Articular chondrocyte of knee joint (primary cell): ENCODE measurements around the gene MBLAC1. TPM values are rescaled to one million over a fixed set of nuclear protein-coding genes. Genes with fewer than 3 reads are reported as not detected.

Experiments used
- small RNA-seq: library from RNA; depleted of rRNA; stranded (forward); fragments of <200 nt; gene quantifications from one replicate; pipeline ENCODE3, GENCODE V24; 2012
- total RNA-seq: library from RNA; depleted of rRNA; stranded (reverse); fragments of >200 nt; gene quantifications from 2 replicates; pipeline ENCODE4 v1.2.3, GENCODE V29; 2012

The MBLAC1 gene, protein sequence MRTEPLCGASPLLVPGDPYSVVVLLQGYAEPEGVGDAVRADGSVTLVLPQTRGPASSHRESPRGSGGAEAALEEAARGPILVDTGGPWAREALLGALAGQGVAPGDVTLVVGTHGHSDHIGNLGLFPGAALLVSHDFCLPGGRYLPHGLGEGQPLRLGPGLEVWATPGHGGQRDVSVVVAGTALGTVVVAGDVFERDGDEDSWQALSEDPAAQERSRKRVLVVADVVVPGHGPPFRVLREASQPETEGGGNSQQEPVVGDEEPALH
- total RNA-seq = 1.2 and 2.0 TPM in 2 replicates

DNA sequence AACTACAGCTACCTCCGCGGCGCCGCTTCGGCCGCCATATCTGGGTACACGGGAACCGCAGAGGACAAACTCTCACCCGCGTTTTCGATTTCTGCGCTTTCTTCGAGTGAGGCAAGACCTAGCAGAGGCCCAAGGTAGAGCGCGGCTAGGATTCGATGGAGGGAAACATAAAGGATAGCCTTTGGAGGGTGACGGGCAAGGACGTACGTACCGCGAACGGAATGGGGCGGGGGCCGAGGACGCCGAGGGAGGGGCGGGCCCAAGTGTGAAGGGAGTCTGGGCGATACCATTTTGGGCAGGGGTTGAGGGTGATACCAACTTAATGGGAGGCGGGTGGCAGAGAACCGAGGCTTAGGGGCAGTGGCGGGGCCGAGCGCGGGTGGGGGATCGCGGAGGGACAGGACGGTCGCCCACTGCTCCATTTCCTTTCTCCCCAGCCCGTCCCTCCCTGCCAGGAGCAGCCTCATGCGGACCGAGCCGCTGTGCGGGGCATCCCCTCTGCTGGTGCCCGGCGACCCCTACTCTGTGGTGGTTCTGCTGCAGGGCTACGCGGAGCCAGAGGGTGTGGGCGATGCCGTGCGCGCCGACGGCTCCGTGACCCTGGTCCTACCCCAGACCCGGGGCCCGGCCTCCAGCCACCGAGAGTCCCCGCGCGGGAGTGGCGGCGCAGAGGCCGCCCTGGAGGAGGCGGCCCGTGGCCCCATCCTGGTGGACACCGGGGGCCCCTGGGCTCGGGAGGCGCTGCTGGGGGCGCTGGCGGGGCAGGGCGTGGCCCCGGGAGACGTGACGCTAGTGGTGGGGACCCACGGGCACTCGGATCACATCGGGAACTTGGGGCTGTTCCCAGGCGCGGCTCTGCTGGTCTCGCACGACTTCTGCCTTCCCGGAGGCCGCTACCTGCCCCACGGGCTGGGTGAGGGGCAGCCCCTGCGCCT, at the start of gene MBLAC1:
Gene MBLAC1, plus strand, starts transcription at position 37 of the 935 bp plus-strand sequence. Its CDS starts 429 bp downstream, at position 466.

DNA sequence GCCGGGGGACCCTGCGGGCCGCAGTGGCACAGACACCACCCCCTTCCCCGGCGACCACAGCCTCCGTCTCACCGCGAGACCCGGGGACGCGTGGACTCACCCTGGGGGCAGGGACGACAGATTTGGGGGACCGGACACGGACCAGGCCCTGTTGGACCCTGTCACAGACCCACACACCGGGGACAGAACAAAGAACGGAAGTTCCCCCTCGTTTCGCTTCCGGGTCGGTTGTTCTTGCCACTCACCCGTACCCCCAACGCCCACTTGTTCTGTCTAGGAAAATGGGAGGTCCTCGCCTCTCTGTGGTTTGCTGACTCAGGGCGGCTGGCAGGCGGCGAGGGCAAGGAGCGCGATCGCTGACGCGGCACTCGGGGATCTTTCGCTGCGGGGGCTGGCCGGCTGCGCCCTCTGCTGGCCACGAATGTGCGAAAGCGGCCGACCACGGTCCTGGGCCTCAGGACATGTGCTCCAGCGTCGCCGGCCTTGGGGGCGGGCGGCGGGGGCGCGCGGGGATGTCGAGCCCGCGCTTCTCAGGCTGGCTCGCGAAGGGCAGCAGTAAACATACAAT, 45.1 kb upstream of the MBLAC1 start, which contains the start of gene ZNF3:
Gene ZNF3, minus strand, starts transcription at position 189 of the 568 bp plus-strand sequence. CDS start 4,366 bp downstream, outside the sequence.

DNA sequence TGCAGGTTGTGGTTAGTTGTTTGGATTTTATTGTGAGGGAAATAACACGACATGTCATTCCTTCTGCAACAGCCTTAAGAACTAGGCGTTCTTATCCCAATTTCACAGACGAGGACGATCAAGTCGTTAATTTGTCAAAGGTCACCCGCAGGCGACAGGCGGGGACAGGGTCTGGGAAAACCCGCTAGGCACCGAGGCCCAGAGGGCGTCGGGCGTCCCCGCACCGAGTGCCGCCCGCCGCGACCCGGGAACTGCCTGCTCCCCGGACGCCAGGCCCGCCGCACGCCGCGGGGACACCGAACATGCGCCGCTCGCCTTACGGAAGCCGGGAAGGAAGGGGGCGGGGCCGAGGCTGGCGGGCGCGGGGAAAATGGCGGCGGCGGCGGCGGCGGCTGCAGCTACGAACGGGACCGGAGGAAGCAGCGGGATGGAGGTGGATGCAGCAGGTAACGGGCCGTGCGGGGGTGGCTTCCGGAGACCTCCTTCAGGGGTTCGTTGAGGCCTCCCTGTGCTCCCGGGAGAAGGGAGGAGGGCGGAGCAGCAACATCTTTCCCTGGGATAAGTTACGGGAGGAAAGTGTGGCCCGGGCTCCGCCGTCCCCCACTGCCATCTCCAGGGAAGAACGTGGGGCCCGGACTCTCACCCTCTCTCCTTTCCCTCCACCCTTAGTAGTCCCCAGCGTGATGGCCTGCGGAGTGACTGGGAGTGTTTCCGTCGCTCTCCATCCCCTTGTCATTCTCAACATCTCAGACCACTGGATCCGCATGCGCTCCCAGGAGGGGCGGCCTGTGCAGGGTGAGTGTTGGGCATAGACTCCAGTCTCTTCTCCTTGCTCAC, 37.9 kb upstream of the MBLAC1 start, which contains the start of gene COPS6:
Gene COPS6, plus strand, starts transcription at position 349 of the 837 bp plus-strand sequence. Its CDS starts 22 bp downstream, at position 371.

DNA sequence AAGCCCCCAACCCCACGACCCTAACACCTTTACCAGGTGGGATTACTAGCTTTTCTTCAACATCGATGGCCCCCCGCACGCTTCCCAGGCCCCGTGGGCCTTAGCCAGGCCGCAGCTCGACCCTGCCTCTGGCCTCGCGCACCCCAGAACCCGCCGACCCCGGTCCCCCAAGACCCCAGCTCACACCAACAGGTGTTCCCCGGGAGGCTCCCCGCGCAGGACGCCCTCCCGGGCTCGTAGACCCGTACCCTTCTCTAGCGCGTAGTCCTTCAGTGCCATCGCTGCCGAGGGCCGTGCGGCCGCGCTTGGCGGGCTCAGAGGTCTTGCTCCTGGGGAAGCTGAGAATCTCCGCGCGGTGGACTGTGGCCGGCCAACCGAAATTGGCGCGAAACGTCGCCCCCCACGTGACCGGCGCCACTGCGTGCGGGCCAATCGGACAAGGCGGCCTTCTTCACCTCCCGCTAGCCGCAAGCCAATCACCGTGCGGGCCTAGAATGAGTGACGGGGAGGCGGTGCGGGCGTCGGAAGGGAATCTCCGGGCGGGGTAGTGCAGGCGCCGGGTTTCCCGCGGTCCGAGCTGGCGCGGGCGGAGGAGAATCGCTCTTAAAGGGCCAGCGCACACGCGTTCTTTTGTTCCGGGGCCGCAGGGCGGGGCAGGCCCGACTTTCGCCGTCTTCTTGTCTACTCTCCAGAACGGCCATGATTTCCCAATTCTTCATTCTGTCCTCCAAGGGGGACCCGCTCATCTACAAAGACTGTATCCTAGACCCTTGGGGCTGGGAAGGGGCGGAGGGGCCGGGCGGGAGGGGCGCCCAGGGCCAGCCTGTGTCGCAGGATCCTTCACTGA, 25.5 kb upstream of the MBLAC1 start, which contains the start of the genes AP4M1 and MCM7:
Gene AP4M1, plus strand, starts transcription at position 628 of the 847 bp plus-strand sequence. Its CDS starts 72 bp downstream, at position 700.
Gene MCM7, minus strand, starts transcription at position 382 of the 847 bp plus-strand sequence. Its CDS starts 103 bp downstream, at position 279.

DNA sequence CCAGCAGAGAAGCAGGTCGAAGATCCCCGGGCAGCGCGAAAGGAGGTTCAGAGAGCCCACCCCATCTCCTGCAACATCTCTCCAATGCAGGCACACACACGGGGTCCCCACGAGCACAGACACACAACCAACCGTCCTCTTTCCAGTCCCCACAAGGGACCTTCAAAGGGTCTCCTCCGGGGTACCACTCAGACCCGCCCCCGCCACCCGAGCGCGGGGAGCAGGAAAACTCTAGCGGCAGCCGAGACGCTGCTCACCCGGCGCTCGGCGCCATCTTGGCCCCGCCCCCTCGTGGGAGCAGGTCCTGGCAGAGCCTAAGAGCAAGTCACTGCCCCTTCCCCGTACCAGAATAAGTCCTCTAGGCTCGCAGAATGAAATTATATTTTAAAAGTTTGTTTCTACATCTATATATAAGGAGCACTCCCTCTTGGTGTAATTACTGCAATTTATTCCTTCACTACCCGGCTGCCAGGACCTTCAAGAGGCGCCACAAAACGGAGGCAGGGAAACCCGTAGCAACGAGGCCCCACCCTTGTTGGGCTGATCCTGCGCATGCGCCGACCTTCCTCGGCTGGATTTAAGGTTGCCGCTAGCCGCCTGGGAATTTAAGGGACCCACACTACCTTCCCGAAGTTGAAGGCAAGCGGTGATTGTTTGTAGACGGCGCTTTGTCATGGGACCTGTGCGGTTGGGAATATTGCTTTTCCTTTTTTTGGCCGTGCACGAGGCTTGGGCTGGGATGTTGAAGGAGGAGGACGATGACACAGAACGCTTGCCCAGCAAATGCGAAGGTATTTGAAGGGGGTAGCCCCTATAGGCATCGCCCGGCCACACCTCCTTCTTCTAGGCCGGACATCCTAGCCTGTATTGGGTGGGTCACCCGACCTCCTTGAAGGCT, 7.4 kb upstream of the MBLAC1 start, which contains the start of the genes CNPY4 and TAF6:
Gene CNPY4, plus strand, starts transcription at position 563 of the 898 bp plus-strand sequence. Its CDS starts 111 bp downstream, at position 674.
Gene TAF6, minus strand, starts transcription at position 287 of the 898 bp plus-strand sequence. CDS start 5,149 bp downstream, outside the sequence.

DNA sequence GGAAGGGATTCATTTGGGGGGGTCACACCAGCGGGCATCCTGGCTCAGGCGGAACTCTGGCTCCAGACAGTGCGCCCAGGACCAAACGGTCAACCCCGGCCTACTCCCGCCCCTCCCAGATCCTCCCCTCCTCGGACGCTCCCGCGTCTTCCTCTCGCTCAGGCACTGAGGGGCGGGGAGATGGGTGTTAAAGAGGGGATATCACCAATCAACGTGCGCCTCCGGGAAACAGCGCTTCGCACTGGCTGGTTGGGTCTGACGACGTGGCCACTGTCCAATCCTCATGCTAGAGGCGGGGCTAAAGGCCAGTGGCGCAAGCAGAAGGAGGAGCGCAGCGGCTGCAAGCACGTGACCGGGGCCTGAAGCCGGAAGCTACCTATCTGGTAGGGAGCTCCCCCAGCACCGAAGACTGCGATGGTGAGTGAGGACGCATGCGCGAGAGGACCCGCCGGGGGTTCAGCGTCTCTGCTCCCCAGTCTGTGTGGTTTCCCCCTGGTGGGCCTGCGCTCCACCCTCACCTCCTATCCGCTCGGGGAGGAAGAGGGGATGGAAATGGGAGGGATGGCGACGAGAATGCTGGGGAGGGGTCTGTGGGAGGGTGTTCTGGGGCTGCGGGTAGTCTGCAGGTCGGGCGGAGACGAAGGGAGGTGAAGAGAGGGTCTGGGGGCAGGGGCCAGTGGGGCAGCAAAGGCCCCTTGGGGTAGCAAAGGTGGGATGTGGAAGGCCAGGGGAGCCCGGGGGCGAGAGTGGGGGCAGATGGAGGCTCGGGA, 22.0 kb downstream of the MBLAC1 start, which contains the start of gene LAMTOR4:
Gene LAMTOR4, plus strand, starts transcription at position 360 of the 770 bp plus-strand sequence. Its CDS starts 55 bp downstream, at position 415.

DNA sequence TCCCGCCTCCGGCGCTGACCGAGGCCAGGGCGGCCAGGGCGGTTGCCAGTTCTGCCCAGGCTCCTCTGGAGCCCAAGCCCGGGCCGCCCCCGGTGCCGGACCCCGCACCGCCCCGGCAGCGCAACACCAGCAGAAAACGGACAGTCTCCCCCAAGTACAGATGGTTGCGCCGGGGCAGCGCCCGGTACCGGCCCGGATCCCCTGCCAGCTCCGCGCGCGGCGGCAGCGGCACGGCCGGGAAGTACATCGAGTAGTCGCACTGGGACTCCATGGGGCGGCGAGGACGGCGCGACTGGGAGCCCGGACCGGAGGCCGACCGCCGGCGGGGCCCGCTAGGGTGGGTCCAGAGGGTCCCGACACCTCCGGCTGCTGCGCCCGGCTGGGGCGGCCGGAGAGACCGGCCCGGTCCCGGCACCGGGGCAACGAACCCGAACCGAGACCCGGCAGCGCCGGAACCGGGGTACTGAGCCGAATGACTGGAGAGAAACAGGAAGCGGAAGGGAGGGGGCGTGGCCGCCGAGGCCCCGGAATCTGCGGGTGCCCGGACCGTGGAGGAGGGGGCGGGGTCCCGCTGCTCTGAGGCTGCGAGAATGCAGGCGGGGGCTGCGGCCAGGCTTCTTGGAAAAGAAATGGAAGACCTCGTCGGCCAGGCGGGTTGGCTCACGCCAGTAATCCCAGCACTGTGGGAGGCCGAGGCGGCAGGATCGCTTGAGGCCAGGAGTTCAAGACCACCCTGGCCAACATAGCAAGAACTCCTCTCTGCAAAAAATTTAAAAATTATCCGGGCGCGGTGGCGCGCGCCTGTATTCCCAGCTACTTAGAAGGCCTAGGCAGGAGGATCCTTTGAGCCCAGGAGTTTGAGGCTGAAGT, 31.7 kb downstream of the MBLAC1 start, which contains the start of gene TRAPPC14:
Gene TRAPPC14, minus strand, starts transcription at position 495 of the 870 bp plus-strand sequence. Its CDS starts 224 bp downstream, at position 271.

DNA sequence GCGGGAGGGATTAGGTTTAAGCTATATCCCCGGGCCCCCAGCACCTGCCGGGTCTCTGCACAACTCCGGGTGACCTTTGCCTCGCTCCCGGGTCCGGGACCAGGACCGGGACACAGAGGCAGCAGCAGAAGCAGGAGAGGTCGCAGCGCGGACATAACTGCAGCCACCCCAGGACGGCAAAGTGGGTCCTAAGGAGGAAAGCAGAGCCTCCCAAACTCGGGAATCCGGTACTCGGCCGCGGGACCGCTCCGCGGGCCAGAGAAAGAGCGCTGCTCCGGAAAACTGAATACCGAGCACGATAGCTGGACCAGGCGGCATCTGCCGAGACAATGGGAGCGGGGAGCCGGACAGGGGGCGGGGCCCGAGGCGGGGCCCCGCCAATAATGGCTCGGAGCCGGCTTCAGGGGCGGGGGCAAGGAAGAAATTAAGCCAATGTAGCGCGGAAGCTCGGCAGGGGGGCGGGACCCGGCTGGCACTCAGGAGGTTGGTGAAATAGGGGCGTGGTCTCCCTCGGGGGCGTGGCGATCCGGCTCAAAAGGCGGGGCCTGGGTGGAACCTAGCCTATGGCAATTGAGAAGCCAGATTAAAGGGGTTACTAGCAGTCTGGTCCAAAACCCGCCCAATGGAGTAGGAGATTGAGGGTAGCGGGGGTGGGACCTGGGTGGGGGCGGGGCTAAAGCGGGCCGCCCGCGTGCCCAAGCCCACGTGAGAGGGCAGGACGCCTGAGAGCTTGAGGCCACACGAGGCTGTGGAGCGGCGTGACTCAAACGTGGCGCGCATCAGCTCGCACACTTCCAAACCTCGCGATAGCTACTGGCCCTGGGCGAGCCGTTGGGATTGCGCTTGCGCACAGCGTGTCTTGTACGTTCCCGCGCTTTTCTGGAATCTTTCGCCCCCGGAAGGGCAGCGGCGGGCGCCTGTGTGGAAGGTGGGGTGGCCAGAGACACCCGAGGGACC, 50.6 kb downstream of the MBLAC1 start, which contains the start of the genes GPC2 and STAG3:
Gene GPC2, minus strand, starts transcription at position 337 of the 957 bp plus-strand sequence. Its CDS starts 182 bp downstream, at position 155.
Gene STAG3, plus strand, starts transcription at position 874 of the 957 bp plus-strand sequence. CDS start 2,639 bp downstream, outside the sequence.

Small RNAs within 50 kb of the gene (small RNA-seq; reads per million reads assigned to genes)
- gene MIR106B = 10,121 reads per million, percentile 100 among the genes with 10 or more reads in this experiment
- gene MIR25 = 5,727 reads per million, percentile 100 among the genes with 10 or more reads in this experiment
- gene MIR93 = 4,463 reads per million, percentile 100 among the genes with 10 or more reads in this experiment

Other genes starting within 250 kb of the MBLAC1 start
- 0.22 and 0.91 TPM in 2 replicates for gene OR2AE1, start 249.9 kb upstream of the MBLAC1 start, total RNA-seq
- gene TRIM4, start 207.4 kb upstream of the MBLAC1 start, total RNA-seq = 30.3 and 34.6 TPM in 2 replicates
- gene GJC3, start 197.3 kb upstream of the MBLAC1 start, total RNA-seq = not detected in 2 replicates
- not detected in 2 replicates for gene AZGP1, start 150.9 kb upstream of the MBLAC1 start, total RNA-seq
- gene ZKSCAN1, start 111.4 kb upstream of the MBLAC1 start, total RNA-seq = 52.4 and 64.9 TPM in 2 replicates
- 9.0 TPM in 2 replicates for gene ZSCAN21, start 77.2 kb upstream of the MBLAC1 start, total RNA-seq
- 29.0 and 37.1 TPM in 2 replicates for gene ZNF3, start 45.2 kb upstream of the MBLAC1 start, total RNA-seq
- 72.2 and 72.5 TPM in 2 replicates for gene COPS6, start 38.0 kb upstream of the MBLAC1 start, total RNA-seq
- gene MCM7, start 25.6 kb upstream of the MBLAC1 start, total RNA-seq = 30.8 and 35.6 TPM in 2 replicates
- 19.1 and 21.7 TPM in 2 replicates for gene AP4M1, start 25.3 kb upstream of the MBLAC1 start, total RNA-seq
- 34.6 and 36.4 TPM in 2 replicates for gene TAF6, start 7.6 kb upstream of the MBLAC1 start, total RNA-seq
- gene CNPY4, start 7.3 kb upstream of the MBLAC1 start, total RNA-seq = 35.5 and 37.9 TPM in 2 replicates
- gene LAMTOR4, start 22.0 kb downstream of the MBLAC1 start, total RNA-seq = 62.3 and 64.1 TPM in 2 replicates
- gene TRAPPC14, start 31.8 kb downstream of the MBLAC1 start, total RNA-seq = 4.6 and 6.7 TPM in 2 replicates
- gene GAL3ST4, start 41.6 kb downstream of the MBLAC1 start, total RNA-seq = 1.7 and 3.6 TPM in 2 replicates
- gene GPC2, start 50.4 kb downstream of the MBLAC1 start, total RNA-seq = 0.52 and 0.76 TPM in 2 replicates
- 0.39 and 0.54 TPM in 2 replicates for gene STAG3, start 51.0 kb downstream of the MBLAC1 start, total RNA-seq
- gene PVRIG, start 93.0 kb downstream of the MBLAC1 start, total RNA-seq = not detected in 2 replicates
- gene SPDYE3, start 180.7 kb downstream of the MBLAC1 start, total RNA-seq = not detected in 2 replicates
- 7.8 and 11.8 TPM in 2 replicates for gene PILRB, start 231.2 kb downstream of the MBLAC1 start, total RNA-seq
- 0.65 TPM in 1 of 2 replicates, not detected in the other for gene PILRA, start 246.5 kb downstream of the MBLAC1 start, total RNA-seq